Fibroblast of mammary gland (primary cell): Measurements from ENCODE around the gene C17orf100.

Source experiments
- DNase-seq: peaks from one replicate; pipeline ENCODE4 v3.0.0-alpha.2; 2010; ENCODE audit warnings: low read depth
- H3K4me3 ChIP-seq: 2 replicates; pipeline ENCODE4 v1.5.1; 2011; ENCODE audit warnings: low read depth, mild to moderate bottlenecking, low read length, moderate library complexity; ENCODE audit not compliant: control insufficient read depth
- TF ChIP-seq, protein P1 (sequence below): conservative IDR thresholded peaks from 2 replicates; pipeline ENCODE4 v1.5.1; 2011; ENCODE audit warnings: low read depth, low read length, inconsistent platforms; ENCODE audit not compliant: control insufficient read depth, insufficient read depth

The C17orf100 gene

GRCh38 chr17:6639586-6640535, 11.7 kb upstream of the C17orf100 start:
- H3K4me3 ChIP-seq: peak overlapping the region; percentile 94
- TF ChIP-seq, protein P1, sequence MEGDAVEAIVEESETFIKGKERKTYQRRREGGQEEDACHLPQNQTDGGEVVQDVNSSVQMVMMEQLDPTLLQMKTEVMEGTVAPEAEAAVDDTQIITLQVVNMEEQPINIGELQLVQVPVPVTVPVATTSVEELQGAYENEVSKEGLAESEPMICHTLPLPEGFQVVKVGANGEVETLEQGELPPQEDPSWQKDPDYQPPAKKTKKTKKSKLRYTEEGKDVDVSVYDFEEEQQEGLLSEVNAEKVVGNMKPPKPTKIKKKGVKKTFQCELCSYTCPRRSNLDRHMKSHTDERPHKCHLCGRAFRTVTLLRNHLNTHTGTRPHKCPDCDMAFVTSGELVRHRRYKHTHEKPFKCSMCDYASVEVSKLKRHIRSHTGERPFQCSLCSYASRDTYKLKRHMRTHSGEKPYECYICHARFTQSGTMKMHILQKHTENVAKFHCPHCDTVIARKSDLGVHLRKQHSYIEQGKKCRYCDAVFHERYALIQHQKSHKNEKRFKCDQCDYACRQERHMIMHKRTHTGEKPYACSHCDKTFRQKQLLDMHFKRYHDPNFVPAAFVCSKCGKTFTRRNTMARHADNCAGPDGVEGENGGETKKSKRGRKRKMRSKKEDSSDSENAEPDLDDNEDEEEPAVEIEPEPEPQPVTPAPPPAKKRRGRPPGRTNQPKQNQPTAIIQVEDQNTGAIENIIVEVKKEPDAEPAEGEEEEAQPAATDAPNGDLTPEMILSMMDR: no peak
- peak; percentile 28 for DNase-seq

DNA sequence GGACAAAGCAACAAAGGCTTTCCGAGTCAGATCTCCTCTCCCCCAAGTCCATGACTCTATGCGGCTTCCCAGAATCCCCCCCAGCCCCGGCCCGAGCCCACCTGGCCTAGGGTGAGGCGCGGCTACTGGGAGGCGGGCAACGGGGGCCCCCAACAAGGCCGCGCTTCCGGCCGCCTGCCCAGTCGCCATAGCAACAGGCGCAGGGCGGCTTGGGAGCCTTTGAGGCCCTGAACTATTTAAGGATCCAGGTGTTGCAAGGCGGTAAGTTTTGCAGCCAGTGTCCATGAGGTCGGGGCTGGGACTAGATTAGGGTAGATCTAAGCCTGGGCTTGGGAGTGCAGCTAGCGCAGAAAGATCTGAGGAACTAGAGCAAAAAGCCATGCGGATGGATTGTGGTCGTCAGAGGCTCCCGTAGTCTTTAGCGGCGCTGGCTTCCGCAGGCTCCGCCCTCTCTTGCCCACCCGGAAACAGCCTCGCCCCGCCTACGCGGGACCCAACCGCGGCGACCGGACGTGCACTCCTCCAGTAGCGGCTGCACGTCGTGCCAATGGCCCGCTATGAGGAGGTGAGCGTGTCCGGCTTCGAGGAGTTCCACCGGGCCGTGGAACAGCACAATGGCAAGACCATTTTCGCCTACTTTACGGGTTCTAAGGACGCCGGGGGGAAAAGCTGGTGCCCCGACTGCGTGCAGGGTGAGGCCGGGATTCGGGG, 10.9 kb upstream of the C17orf100 start, which contains the start of the genes KIAA0753 and TXNDC17:
KIAA0753 (minus strand) TSS at position 176 of the 711 bp plus-strand sequence. CDS start 5,608 bp downstream, outside the sequence.
TXNDC17 (plus strand) TSS at position 525 of the 711 bp plus-strand sequence; CDS start at position 548, 23 bp downstream.
- TF ChIP-seq, protein P1: no peak
- H3K4me3 ChIP-seq: peak within 1 kb of the TSS; percentile 94
- DNase-seq: peak; percentile 87

DNA sequence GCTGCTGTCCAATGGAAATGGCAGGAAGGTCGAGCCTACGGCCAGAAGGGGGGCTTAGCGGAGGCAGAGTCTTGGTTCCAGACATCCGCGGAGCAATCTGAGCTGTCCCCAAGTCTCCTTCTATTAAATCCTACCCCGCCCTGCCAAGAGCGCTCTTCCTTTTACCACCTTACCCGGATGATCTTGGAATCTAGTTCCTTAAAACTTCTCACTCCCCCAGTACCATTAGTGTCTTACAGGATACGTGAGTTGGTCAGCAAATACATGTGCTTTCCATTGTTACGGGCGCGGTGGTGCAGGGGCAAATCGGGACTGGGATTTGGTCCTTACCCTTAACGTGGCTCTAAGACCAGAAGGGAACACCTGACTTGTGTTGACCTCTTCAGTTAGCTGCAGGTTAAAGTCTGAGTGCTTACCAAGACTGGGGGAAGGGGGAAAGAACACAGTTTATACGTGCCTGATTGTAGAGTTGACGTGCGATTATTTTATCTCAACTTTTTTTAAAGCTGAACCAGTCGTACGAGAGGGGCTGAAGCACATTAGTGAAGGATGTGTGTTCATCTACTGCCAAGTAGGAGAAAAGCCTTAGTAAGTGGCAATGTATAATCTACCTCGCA, 10.2 kb upstream of the C17orf100 start:
- TF ChIP-seq, protein P1: no peak
- H3K4me3 ChIP-seq: peak overlapping the region; percentile 94
- DNase-seq: peak; percentile 38

- DNase-seq: peak; percentile 28
- TF ChIP-seq, protein P1: no peak
- no peak overlapping the region for H3K4me3 ChIP-seq
These were observed 9.0 kb upstream of the C17orf100 start for GRCh38 chr17:6642592-6642991.

DNA sequence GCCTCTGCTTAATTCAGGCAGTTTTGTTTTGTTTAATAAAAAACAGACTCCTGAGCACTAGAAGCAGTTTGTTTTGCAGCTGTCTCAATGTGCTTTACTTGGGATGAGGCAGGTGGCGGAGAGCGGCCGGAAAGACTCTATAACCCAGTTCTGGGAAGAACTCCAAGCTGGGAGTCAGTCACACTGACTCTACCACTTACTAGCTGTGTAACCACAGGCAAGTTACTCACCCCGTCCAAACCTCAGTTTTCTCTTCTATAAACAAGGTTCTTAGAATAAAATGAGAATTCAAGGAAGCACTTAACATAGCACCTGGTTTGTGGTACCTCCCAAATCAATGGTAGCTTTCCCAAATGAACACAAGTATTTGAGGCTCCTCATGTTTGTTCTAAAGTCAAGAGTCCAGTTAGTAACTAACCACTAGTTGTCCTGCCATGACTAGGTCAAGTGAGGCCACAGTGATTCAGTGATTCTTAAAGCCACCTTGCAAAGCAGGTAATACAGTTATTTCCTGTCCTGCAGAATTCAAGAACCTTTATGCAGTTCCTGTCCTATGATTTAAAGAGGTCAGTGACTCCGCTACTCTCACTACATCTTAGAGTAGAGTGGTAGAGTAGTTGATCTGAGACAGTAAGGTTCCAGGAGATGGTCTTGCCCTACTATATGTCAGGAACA, 8.0 kb upstream of the C17orf100 start:
- no peak overlapping the region for H3K4me3 ChIP-seq
- TF ChIP-seq, protein P1: no peak
- DNase-seq: peak; percentile 79

DNA sequence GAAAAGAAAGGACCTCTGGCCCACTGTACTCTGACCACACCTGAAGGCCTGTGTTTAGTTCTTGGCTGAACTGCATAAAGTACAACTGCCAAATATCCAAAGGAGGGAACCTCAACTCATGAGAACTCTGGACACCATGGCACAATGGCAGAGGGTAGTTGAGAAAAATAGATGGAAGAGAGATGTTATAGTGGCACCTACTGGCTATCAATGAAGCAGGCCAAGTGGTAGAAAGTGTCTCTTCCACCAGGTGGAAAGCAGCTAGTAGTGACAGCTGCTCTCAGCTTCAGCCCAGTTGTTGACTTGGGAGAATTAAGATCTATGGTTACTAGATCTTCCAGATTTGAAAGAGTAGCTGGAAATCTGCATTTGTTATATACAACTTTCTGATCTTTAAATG, 3.4 kb upstream of the C17orf100 start:
- peak; percentile 24 for DNase-seq
- no peak overlapping the region for H3K4me3 ChIP-seq
- TF ChIP-seq, protein P1: peak; percentile 26
